GM12878 (cell line): ENCODE measurements around the gene PIMREG. TPM values are rescaled to one million over a fixed set of nuclear protein-coding genes. Genes with fewer than 3 reads are reported as not detected.

ENCODE experiments used
- ATAC-seq: fragments of 200-7000 bp; cut with Tn5 transposase; 3 replicates; pipeline ENCODE4 v1.9.1; 2020; ENCODE audit warnings: mild to moderate bottlenecking, moderate library complexity
- BruUV-seq: library from RNA; stranded (reverse); fragments of 400-500 nt; replicated peaks from 2 replicates; lab custom pipeline; 2021; lab: Mats Ljungman, UMichigan
- CTCF ChIA-PET: fragments of 300-600 bp; sonication (Branson Sonifier 250); formaldehyde crosslinking; extraction: SDS; loops from one replicate; lab custom pipeline; 2021; ENCODE audit warnings: inconsistent platforms; lab: Yijun Ruan, JAX
- POLR2A ChIA-PET: fragments of 350-600 bp; formaldehyde crosslinking; extraction: SDS; loops from one replicate; lab custom pipeline; 2021; ENCODE audit warnings: inconsistent platforms; lab: Charles Lee
- RAD21 ChIA-PET: fragments of 300-600 bp; sonication (Branson Sonifier 250); formaldehyde crosslinking; loops from one replicate; lab custom pipeline; 2023; ENCODE audit warnings: antibody characterized with exemption; ENCODE audit not compliant: unreplicated experiment; lab: Charles Lee
- SMC1A ChIA-PET: fragments of 300-600 bp; sonication (Branson Sonifier 250); formaldehyde crosslinking; loops from one replicate; lab custom pipeline; 2023; ENCODE audit not compliant: unreplicated experiment, uncharacterized antibody; lab: Charles Lee
- DNase-seq: peaks from one replicate; pipeline ENCODE4 v3.0.0-alpha.2; 2011; ENCODE audit warnings: low read depth, low spot score
- FAIRE-seq: peaks from 3 replicates; lab custom pipeline; 2011; peaks lifted over from hg19 to GRCh38; lab: Jason Lieb, UNC
- H2AFZ ChIP-seq: 2 replicates; pipeline ENCODE4 v1.6.0; 2011; ENCODE audit warnings: low read depth, low read length, control low read depth; ENCODE audit not compliant: control insufficient read depth
- H3K27ac ChIP-seq: 2 replicates; pipeline ENCODE4 v1.5.1; 2011; ENCODE audit warnings: control low read depth; ENCODE audit not compliant: control insufficient read depth, insufficient read depth
- H3K27me3 ChIP-seq, 2 experiments: replicated peaks in 1 of 2; 2 replicates each; pipeline versions ENCODE4 v1.6.0 to v1.6.1; 2011; ENCODE audit warnings: low read length in 1 of 2; ENCODE audit not compliant: control insufficient read depth in 2 of 2, insufficient read depth in 2 of 2
- H3K36me3 ChIP-seq, 2 experiments: 2 replicates each; pipeline ENCODE4 v1.5.1; 2011; ENCODE audit warnings: low read length in 1 of 2; ENCODE audit not compliant: control insufficient read depth in 2 of 2, insufficient read depth in 2 of 2
- H3K4me1 ChIP-seq: 2 replicates; pipeline ENCODE4 v1.6.1; 2011; ENCODE audit warnings: mild to moderate bottlenecking, low read length, moderate library complexity, mixed read lengths; ENCODE audit not compliant: control insufficient read depth, insufficient read depth
- H3K4me2 ChIP-seq: 2 replicates; pipeline ENCODE4 v1.6.0; 2011; ENCODE audit warnings: control low read depth; ENCODE audit not compliant: control insufficient read depth, insufficient read depth
- H3K4me3 ChIP-seq: fragments of 200-600 bp; sonication (generic); 2 replicates; pipeline ENCODE4 v1.5.1; 2016
- H3K79me2 ChIP-seq: 2 replicates; pipeline ENCODE4 v1.6.0; 2011; ENCODE audit warnings: low read length; ENCODE audit not compliant: control insufficient read depth, insufficient read depth
- H3K9ac ChIP-seq: 2 replicates; pipeline ENCODE4 v1.8.0; 2011; ENCODE audit warnings: low read length, control low read depth, mixed read lengths; ENCODE audit not compliant: control insufficient read depth, insufficient read depth
- H3K9me3 ChIP-seq: replicated peaks from 3 replicates; pipeline ENCODE4 v1.5.1; 2011; ENCODE audit warnings: mild to moderate bottlenecking, low read length; ENCODE audit not compliant: control insufficient read depth, insufficient read depth
- H4K20me1 ChIP-seq: 2 replicates; pipeline ENCODE4 v1.6.0; 2011; ENCODE audit not compliant: control insufficient read depth, insufficient read depth
- CEBPZ ChIP-seq: fragments of 150-350 bp; IDR thresholded peaks from 2 replicates; pipeline ENCODE4 v1.6.1; 2016; ENCODE audit warnings: low read depth, low read length
- CHD2 ChIP-seq: IDR thresholded peaks from 2 replicates; pipeline ENCODE4 v1.6.1; 2011; ENCODE audit warnings: low read depth, low read length, improper control_type of control experiment, borderline replicate concordance
- ETV6 ChIP-seq, 2 experiments: fragments of 450-650 bp in 1 of 2; IDR thresholded peaks in 1 of 2; conservative IDR thresholded peaks in 1 of 2; 2 replicates each; pipeline ENCODE4 v1.6.1; 2014; ENCODE audit warnings: antibody characterized with exemption in 1 of 2, borderline replicate concordance in 1 of 2, low read depth in 1 of 2, mild to moderate bottlenecking in 1 of 2, moderate library complexity in 1 of 2
- MYB ChIP-seq: fragments of 150-350 bp; IDR thresholded peaks from 2 replicates; pipeline ENCODE4 v1.6.1; 2014; ENCODE audit warnings: mild to moderate bottlenecking, low read depth, low read length, borderline replicate concordance
- NBN ChIP-seq: fragments of 450-650 bp; IDR thresholded peaks from 2 replicates; pipeline ENCODE4 v1.6.1; 2016
- RFX5 ChIP-seq: IDR thresholded peaks from 2 replicates; pipeline ENCODE4 v1.6.1; 2011; ENCODE audit warnings: low read depth, low read length, improper control_type of control experiment
- SIX5 ChIP-seq: IDR thresholded peaks from 2 replicates; pipeline ENCODE4 v1.6.1; 2011; ENCODE audit warnings: mild to moderate bottlenecking, low read depth, low read length, moderate library complexity; ENCODE audit not compliant: severe bottlenecking
- YBX1 ChIP-seq: fragments of 450-650 bp; IDR thresholded peaks from 2 replicates; pipeline ENCODE4 v1.6.1; 2016; ENCODE audit warnings: antibody characterized with exemption
- WGBS: methylation state at CpG from one replicate; pipeline ENCODE4 v1.1.6; 2016; ENCODE audit warnings: low lambda C conversion rate; ENCODE audit not compliant: insufficient replicate concordance, insufficient coverage; ENCODE audit errors: missing lambda C conversion rate; 5-methylcytosine and 5-hydroxymethylcytosine counted together
- in situ Hi-C: fragments of 300-500 bp; cut with MboI; formaldehyde crosslinking; loops from 9 replicates; pipeline ENCODE4 v1.14.3; 2018; ENCODE audit warnings: mixed read lengths
- intact Hi-C: fragments of 100-400 bp; cut with micrococcal nuclease; formaldehyde crosslinking; loops from one replicate; pipeline ENCODE4 v1.14.2; 2022; ENCODE audit not compliant: unreplicated experiment
- polyA plus RNA-seq, 11 experiments: library from polyadenylated mRNA; depleted of rRNA in 4 of 11; unstranded in 6 of 11; stranded (reverse) in 5 of 11; fragments of >200 nt; fragmentation: Nextera tagmentation in 4 of 11; fragmentation: Illumina TruSeq in 1 of 11; extraction: Ambion mirVana in 4 of 11; extraction: Trizol in 1 of 11; gene quantifications; 1 replicate in 1 of 11; 2 replicates in 10 of 11; pipeline versions ENCODE4 v1.2.1 to v1.2.3, GENCODE V29; 2011 to 2016; ENCODE audit warnings: inconsistent platforms in 2 of 11, missing spikeins in 2 of 11, low read depth in 1 of 11
- total RNA-seq, 4 experiments: library from RNA; depleted of rRNA in 3 of 4; stranded (reverse); fragments of >200 nt in 3 of 4; fragmentation: Illumina TruSeq in 1 of 4; extraction: Trizol in 1 of 4; gene quantifications; 2 replicates each; pipeline versions ENCODE4 v1.2.1 to v1.2.3, GENCODE V29; 2013 to 2021

Gene PIMREG
- total and polyA plus RNA-seq, 10 of the 15 experiments (the other 5 are each of a cell fraction or from before 2014, with no cell fraction given) = 2.8 to 35.8 (median 25.2) TPM

DNA sequence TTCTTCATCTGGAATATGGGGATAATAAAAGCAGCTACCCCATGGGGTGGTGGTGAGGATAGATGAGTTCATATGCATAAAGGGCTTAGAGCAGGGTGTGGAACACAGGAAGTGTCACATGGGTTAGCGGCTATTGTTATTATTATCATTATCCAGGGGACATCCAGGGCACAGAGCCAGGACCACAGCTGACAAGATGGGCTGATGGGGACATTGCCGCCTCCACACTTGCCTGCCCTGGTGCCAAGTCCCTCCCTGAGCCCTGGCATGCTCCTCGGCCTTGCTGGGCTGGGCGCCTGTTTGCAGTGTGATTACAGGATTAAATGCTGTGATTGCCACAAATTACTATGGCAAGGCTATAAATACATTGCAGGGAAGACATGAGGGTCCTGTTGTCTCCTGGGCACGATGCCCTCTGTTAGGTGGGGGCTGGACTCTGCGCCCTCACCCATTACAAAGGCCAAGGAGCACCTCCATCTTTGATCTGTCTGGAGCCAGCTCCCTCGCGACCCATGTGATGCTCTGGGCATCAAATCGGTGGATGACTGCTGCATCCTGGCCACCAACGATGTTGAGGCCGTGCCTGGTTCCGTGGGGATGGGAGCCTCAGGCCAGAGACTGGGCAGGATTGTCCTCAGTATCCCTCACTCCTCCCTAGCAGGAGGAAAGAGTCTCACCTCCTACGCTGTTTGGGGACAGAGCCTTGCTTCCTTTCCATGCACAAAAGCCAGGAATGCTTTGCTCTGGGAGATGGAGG lies 43.2 kb downstream of the PIMREG start:
- H3K9me3 ChIP-seq = no peaks in the 10 kb centered on the region
- no peak overlapping the region for H3K27ac ChIP-seq
- no TSS peak for BruUV-seq
- no peaks in the 10 kb centered on the region for H3K79me2 ChIP-seq
- no peaks in the 10 kb centered on the region for H4K20me1 ChIP-seq
- intact Hi-C loops = no loop called here
- WGBS = 41% methylated on average over 13 of the region's 13 CpGs
- in situ Hi-C loops = no loop called here
- CTCF ChIA-PET = interaction anchor here (1.2 kb wide), 1 partner anchor 15 kb away, joined by 6 read pairs; no protein-coding TSS in a partner anchor
- TF ChIP-seq CHD2 (no peak), RFX5 (no peak), ETV6 (conservative IDR thresholded peaks at IDR 0.05 in 1 of 2, IDR thresholded peaks at IDR 0.05 in 1 of 2; ENCODE audit: borderline replicate concordance in 1 of 2, low read depth in 1 of 2) (no peak), SIX5 (no peak), MYB (no peak), YBX1 (no peak)
- H3K9ac ChIP-seq = no peak overlapping the region
- POLR2A ChIA-PET = no interaction called here
- ATAC-seq = no peak
- no peak for FAIRE-seq
- H2AFZ ChIP-seq = no peak overlapping the region
- H3K27me3 ChIP-seq = peaks cover 0 to 9% of the 10 kb centered on the region in 2 experiments; a peak in 1 of 4 replicates
- SMC1A ChIA-PET = no interaction called here
- H3K4me1 ChIP-seq = no peaks in the 10 kb centered on the region
- no peak for DNase-seq
- H3K36me3 ChIP-seq = no peaks in the 10 kb centered on the region
- no peak overlapping the region for H3K4me2 ChIP-seq
- H3K4me3 ChIP-seq = no peak overlapping the region
- RAD21 ChIA-PET = no interaction called here

DNA sequence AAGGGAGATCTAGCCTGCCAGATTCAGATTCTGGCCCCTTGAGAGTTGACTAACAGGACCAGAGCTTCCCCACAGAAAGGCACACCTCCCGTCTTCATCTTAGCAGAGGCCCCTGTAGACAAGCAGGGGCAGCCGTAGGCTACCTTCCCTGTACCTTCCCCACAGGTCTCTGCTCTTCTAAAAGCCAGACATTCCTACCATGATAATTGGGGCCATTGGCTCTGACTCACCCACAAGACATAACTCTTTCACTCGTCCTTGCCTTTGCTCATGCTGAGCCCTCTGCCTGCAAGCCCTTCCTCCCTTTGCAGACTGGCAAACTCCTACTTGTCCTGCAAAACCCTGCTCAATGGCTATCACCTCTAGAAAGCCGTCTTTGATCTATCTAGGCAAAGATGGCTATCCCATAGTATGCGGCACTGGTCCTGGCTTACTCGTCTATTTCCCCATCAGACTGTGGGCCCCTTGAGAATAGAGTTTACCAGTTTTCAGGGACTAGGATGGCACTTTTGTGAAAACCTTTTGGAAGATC lies 43.8 kb downstream of the PIMREG start:
- Histone ChIP-seq H3K36me3 (no peaks in the 10 kb centered on the region), H3K4me3 (no peak overlapping the region), H3K79me2 (no peaks in the 10 kb centered on the region), H3K4me2 (no peak overlapping the region), H3K4me1 (no peaks in the 10 kb centered on the region), H4K20me1 (no peaks in the 10 kb centered on the region), H3K27ac (no peak overlapping the region), H3K9me3 (no peaks in the 10 kb centered on the region), H3K9ac (no peak overlapping the region), H2AFZ (no peak overlapping the region), H3K27me3 (peaks cover 0 to 7% of the 10 kb centered on the region in 2 experiments; a peak in 1 of 4 replicates)
- CTCF ChIA-PET = interaction anchor here (3.0 kb wide), 1 partner anchor 15 kb away, joined by 9 read pairs; no protein-coding TSS in a partner anchor
- intact Hi-C loops (no loop called here), in situ Hi-C loops (no loop called here)
- SMC1A ChIA-PET = no interaction called here
- DNase-seq = no peak
- RAD21 ChIA-PET = no interaction called here
- no peak for FAIRE-seq
- 33% methylated on average over 6 of the region's 6 CpGs for WGBS
- POLR2A ChIA-PET = no interaction called here
- BruUV-seq = no TSS peak
- no peak for ATAC-seq
- no peak for TF ChIP-seq CEBPZ
- no peak for TF ChIP-seq NBN
